Dendritic cell treated with granulocyte-macrophage colony-stimulating factor and Interleukin-4, amounts not matched to agents 40 ng/mL and 50 ng/mL, for 4 days (primary cell): ENCODE measurements around the gene AKT3.

Source experiments
- H3K27ac Mint-ChIP-seq: one replicate; pipeline ENCODE4 v1.8.0; 2022; ENCODE audit warnings: mild to moderate bottlenecking, mixed read lengths
- H3K27me3 Mint-ChIP-seq: one replicate; pipeline ENCODE4 v1.8.0; 2022; ENCODE audit warnings: mild to moderate bottlenecking, mixed read lengths
- H3K36me3 Mint-ChIP-seq: one replicate; pipeline ENCODE4 v1.8.0; 2022; ENCODE audit warnings: low read depth, mixed read lengths
- H3K4me1 Mint-ChIP-seq: one replicate; pipeline ENCODE4 v1.8.0; 2022; ENCODE audit warnings: low read depth, mixed read lengths
- H3K4me3 Mint-ChIP-seq: one replicate; pipeline ENCODE4 v1.8.0; 2022; ENCODE audit warnings: mild to moderate bottlenecking, moderate library complexity, mixed read lengths
- H3K9me3 Mint-ChIP-seq: one replicate; pipeline ENCODE4 v1.8.0; 2022; ENCODE audit warnings: mixed read lengths
- intact Hi-C: fragments of 100-400 bp; cut with micrococcal nuclease; formaldehyde crosslinking; loops from one replicate; pipeline ENCODE4 v1.15.0; 2022

AKT3 gene

DNA sequence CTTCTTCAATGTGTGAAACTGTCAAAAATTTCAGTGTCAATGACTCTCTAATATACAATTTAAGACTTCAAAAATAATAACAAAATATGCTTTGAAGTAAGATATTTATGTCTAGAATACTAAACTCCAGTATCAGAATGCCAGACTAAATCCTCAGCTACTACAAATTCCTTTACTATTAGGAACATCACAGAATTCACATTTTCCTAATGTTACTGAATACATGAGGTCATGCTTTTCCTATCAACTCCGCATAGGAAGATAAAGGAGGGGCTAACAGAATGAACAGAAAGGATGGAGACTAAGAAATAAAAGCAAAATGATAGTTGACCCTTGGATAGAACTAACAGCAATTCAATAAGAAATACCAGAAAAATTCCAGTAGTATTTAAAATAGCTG is 301.5 kb downstream of the AKT3 start:
- intact Hi-C loops, result no loop called here
- Mint-ChIP-seq H3K4me1 (peaks cover 5% of the 10 kb centered on the region), H3K36me3 (no peaks in the 10 kb centered on the region)

DNA sequence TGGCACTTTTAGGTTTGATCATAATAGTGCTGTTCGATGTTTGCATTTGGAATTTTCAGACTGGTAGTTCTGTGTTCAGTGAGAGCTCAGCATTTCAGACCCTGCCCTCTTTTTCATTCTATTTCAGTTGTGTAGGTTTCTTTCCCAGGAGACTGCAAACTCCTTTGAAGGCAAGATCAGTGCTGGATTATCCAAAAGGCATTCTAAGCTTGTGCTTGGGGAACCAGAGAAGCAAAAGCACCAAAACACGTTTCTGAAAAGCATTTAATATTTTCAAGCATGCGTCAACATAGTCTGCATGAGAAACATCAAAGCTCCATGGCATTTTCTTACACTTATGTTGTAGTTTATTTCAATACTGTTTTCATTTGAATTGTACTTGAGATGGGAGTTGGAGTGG is 302.2 kb downstream of the AKT3 start:
- Mint-ChIP-seq H3K4me1 (peaks cover 5% of the 10 kb centered on the region), H3K9me3 (no peaks in the 10 kb centered on the region), H3K27ac (no peak overlapping the region), H3K4me3 (no peak overlapping the region), H3K27me3 (no peaks in the 10 kb centered on the region), H3K36me3 (no peaks in the 10 kb centered on the region)
- intact Hi-C loops, result no loop called here

More for the DNA sequence above, 301.5 kb downstream of the AKT3 start:
- Mint-ChIP-seq H3K27ac (no peak overlapping the region), H3K4me3 (no peak overlapping the region), H3K27me3 (no peaks in the 10 kb centered on the region), H3K9me3 (no peaks in the 10 kb centered on the region)

DNA sequence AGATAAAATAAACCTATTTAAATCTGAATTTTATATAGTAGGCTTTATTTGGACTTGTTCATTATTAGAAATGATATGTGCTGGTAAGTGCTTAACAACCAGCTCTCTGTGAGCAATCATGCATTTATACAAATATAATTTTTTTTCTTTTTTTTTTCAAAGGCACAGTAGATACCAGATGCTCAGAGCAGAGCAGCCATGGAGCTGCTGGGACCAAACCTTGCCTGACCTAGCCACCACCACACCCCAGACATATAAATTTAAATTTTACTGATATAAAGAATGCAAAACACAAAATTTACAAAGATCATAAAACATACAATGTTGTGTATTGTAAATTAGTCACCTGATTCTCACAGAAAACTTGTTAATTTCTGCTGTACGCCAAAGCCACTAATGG is 303.6 kb downstream of the AKT3 start:
- H3K27me3 Mint-ChIP-seq, result no peaks in the 10 kb centered on the region
- H3K4me3 Mint-ChIP-seq, result no peak overlapping the region
- H3K36me3 Mint-ChIP-seq, result no peaks in the 10 kb centered on the region
- peaks cover 5% of the 10 kb centered on the region for H3K4me1 Mint-ChIP-seq
- no peak overlapping the region for H3K27ac Mint-ChIP-seq
- no peaks in the 10 kb centered on the region for H3K9me3 Mint-ChIP-seq
- intact Hi-C loops, result no loop called here

DNA sequence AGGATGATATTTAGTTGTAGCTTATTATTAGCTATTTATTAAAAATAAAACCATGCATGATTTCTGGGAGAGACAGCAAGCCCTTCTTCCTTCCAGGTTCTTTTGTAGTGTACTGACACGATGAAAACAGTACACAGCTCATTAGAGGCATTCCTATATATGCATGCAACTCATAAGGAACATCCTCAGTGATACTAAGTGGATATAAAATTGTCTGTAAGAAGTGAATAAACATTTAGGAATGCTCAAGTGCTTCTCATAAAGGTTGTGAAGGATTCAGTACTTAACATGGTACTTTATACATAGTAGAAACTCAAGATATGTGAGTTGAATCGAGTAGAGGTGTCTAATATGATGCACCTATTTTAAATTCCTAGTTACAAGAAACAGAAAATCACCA is 306.5 kb downstream of the AKT3 start:
- Mint-ChIP-seq H3K27me3 (no peaks in the 10 kb centered on the region), H3K4me3 (no peak overlapping the region), H3K9me3 (no peaks in the 10 kb centered on the region), H3K4me1 (no peaks in the 10 kb centered on the region), H3K36me3 (no peaks in the 10 kb centered on the region), H3K27ac (no peak overlapping the region)
- intact Hi-C loops, result no loop called here

DNA sequence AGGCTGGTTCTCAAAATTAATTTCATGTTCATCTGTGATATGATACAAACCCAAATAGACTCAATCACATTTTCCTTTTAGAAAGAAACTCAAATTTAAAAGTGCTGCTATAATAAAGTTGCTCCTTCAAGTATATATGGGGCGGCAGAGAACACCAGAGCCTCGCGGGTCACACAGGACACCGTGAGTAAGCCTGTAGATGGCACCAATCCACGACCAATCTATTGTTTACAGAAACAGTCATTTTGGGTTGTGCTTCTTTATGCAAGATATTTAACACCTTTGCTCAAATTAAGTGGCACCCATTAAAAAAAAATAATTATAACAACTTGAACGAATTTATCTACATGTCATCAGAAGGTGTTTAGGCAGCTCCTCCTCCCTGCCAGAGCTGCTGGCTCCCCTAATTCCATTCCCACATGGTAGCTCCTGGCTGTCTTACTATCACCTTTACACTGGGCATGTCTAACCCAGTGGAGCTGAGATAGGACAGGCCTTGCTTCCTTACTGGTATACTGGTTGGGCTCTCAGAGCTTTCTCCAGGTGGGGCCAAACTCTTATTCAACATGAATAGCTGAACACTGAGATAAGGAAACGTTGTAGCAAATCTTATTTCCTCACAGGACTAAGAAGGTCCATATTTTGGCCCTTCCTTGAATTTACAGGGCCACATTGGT is 307.2 kb downstream of the AKT3 start:
- Mint-ChIP-seq H3K4me3 (no peak overlapping the region), H3K36me3 (no peaks in the 10 kb centered on the region), H3K9me3 (no peaks in the 10 kb centered on the region), H3K4me1 (no peaks in the 10 kb centered on the region), H3K27me3 (no peaks in the 10 kb centered on the region), H3K27ac (no peak overlapping the region)
- intact Hi-C loops, result no loop called here

DNA sequence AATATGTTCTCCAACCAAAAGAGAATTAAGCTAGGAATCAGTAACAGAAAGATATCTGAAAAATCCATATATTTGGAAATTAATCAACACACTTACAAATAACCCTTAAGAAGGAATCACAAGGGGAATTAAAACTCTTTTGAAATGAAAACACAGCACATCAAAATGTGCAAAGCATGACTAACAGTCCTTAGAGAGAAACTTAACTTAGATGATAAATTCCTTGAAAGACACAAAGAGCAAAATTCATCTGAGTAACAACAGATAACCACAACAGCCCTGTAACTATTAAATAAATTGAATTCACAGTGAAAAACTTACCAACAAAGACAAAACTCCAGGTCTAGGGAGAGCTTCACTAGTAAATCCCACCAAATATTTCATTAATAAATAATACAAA is 310.4 kb downstream of the AKT3 start:
- intact Hi-C loops, result no loop called here
- Mint-ChIP-seq H3K4me1 (peaks cover 9% of the 10 kb centered on the region), H3K27ac (no peak overlapping the region), H3K9me3 (peaks cover 8% of the 10 kb centered on the region), H3K36me3 (no peaks in the 10 kb centered on the region), H3K27me3 (no peaks in the 10 kb centered on the region), H3K4me3 (no peak overlapping the region)

DNA sequence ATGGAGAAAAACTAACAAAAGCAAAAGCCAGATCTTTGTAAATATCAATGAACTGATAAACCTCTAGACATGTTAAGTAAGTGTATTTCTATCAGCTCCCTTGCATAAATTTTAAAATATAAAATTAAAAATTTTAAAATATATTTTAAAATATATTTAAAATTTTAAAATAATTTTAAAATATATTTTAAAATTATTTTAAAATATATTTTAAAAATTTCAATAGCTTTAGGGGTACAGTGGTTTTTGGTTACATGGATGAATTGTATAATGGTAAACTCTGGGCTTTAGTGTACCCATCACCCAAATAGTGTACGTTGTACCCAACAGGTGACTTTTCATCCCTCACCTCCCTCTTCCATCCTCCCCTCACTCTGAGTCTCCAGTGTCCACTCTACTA is 315.0 kb downstream of the AKT3 start:
- Mint-ChIP-seq H3K27ac (no peak overlapping the region), H3K36me3 (no peaks in the 10 kb centered on the region), H3K9me3 (peaks cover 8% of the 10 kb centered on the region), H3K27me3 (no peaks in the 10 kb centered on the region), H3K4me1 (peaks cover 16% of the 10 kb centered on the region), H3K4me3 (no peak overlapping the region)
- intact Hi-C loops, result no loop called here

DNA sequence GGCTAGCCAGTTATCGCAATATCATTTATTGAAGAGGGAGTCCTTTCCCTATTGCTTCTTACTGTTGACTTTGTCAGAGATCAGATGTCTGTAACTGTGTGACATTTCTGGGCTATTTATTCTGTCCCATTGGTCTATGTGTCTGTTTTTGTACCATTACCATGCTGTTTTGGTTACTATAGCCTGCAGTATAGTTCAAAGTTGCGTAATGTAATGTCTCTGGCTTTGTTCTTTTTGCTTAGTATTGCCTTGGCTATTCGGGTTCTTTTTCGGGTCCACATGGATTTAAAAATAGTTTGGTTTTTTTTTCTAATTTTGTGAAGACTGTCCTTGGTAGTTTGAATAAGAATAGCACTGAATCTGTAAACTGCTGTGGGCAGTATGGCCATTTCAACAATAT is 320.5 kb downstream of the AKT3 start:
- Mint-ChIP-seq H3K4me1 (peaks cover 21% of the 10 kb centered on the region), H3K9me3 (peaks cover 8% of the 10 kb centered on the region), H3K36me3 (no peaks in the 10 kb centered on the region), H3K27ac (no peak overlapping the region), H3K4me3 (no peak overlapping the region), H3K27me3 (no peaks in the 10 kb centered on the region)
- intact Hi-C loops, result no loop called here

DNA sequence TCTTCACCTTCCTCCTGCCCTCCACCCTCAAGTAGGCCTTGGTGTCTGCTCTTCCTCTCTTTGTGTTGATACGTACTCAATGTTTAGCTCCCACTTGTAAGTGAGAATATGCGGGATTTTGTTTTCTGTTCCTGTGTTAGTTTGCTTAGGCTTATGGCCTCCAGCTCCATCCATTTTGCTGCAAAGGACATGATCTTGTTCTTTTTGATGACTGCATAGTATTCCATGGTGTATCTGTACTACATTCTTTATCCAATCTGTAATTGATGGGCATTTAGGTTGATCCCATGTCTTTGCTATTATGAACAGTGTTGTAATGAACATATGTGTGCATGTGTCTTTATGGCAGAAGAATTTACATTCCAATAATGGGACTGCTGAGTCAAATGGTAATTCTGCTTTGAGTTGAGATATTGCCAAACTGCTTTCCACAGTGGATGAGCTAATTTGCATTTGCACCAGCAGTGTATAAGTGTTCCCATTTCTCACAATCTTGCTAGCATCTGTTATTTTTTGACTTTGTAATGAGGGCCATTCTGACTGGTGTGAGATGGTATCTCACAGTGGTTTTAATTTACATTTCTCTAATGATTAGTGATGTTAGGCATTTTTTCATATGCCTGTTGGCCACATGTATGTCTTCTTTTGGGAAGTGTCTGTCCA is 321.5 kb downstream of the AKT3 start:
- H3K9me3 Mint-ChIP-seq, result peaks cover 8% of the 10 kb centered on the region
- no peak overlapping the region for H3K4me3 Mint-ChIP-seq
- H3K27ac Mint-ChIP-seq, result no peak overlapping the region
- peaks cover 23% of the 10 kb centered on the region for H3K4me1 Mint-ChIP-seq
- intact Hi-C loops, result no loop called here
- H3K27me3 Mint-ChIP-seq, result no peaks in the 10 kb centered on the region
- H3K36me3 Mint-ChIP-seq, result no peaks in the 10 kb centered on the region

DNA sequence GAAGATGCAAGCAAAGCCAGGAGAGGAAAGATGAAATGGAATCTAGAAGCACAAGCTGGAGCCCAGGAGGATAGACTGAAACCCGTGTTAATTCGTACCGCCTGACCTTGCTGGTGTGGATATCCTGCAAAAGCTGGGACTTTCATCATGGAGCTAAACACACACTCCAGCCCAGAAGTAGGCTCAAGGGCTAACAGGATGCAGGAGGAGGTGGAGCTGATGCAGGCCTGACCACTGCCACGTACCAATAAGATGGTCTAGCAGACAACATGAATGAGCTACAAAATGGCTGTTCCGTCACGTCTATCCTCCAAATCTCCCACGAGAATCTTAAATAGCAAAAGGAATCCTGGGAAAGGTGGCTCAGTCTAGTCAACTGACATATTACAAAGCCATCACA is 323.9 kb downstream of the AKT3 start:
- no peaks in the 10 kb centered on the region for H3K27me3 Mint-ChIP-seq
- no peak overlapping the region for H3K4me3 Mint-ChIP-seq
- peaks cover 8% of the 10 kb centered on the region for H3K9me3 Mint-ChIP-seq
- peaks cover 30% of the 10 kb centered on the region for H3K4me1 Mint-ChIP-seq
- H3K27ac Mint-ChIP-seq, result no peak overlapping the region
- no peaks in the 10 kb centered on the region for H3K36me3 Mint-ChIP-seq
- intact Hi-C loops, result no loop called here

DNA sequence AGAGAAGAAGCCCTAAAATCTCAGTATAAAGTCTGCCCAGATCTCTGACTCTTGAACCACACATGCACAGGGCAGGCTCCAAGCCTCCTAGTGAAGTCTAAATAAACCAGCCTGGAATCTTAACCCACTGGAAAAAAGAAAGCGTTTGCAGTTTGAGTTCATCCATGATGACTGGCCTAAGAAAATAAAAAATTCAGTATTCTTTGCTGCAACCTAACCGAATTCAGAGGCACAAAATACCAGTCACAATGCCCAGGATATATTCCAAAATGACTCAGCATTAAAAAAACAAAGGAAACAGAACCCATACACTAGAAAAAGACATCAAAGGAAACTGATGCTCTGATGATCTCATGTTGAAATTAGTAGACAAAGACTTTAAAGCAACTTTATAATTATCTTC is 325.0 kb downstream of the AKT3 start:
- H3K9me3 Mint-ChIP-seq, result peaks cover 8% of the 10 kb centered on the region
- H3K27ac Mint-ChIP-seq, result no peak overlapping the region
- intact Hi-C loops, result no loop called here
- peaks cover 24% of the 10 kb centered on the region for H3K4me1 Mint-ChIP-seq
- no peaks in the 10 kb centered on the region for H3K36me3 Mint-ChIP-seq
- H3K4me3 Mint-ChIP-seq, result no peak overlapping the region
- no peaks in the 10 kb centered on the region for H3K27me3 Mint-ChIP-seq

DNA sequence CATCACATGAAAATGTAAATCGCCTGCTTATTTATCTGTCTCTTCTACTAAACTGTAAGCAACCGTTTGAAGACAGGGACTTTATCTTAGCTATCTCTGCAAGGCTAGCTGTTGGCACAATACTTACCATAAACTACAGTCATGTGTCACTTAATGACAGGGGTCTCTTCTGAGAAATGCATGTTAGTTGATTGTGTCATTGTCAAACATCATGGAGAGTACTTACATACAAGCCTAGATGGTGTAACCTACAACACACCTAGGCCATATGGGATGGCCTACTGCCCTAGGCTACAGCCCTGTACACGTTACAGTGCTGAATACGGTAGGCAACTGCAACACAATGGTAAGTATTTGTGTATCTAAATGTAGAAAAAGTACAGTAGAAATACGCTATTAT is 326.3 kb downstream of the AKT3 start:
- H3K4me1 Mint-ChIP-seq, result peaks cover 21% of the 10 kb centered on the region
- peaks cover 8% of the 10 kb centered on the region for H3K9me3 Mint-ChIP-seq
- intact Hi-C loops, result no loop called here
- H3K27ac Mint-ChIP-seq, result no peak overlapping the region
- no peak overlapping the region for H3K4me3 Mint-ChIP-seq
- no peaks in the 10 kb centered on the region for H3K36me3 Mint-ChIP-seq
- no peaks in the 10 kb centered on the region for H3K27me3 Mint-ChIP-seq

DNA sequence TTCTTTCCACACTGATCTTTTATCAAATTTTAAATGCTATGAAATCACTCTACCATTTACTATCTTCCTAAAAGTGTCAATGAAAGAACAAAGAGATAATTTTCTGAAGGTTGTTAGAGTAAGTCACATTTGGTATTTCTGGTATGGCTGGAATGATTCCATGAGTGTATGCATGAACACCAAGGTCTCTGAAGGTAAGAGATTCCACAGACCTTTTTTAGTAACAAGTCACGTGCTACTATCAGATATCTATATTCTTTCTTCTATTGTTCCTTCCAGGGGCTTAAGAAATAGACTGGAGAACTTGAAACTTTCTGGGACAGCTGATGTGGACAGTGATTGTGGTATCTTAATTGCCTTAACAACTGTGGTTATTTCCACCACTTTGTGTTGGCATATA is 329.2 kb downstream of the AKT3 start:
- no peaks in the 10 kb centered on the region for H3K36me3 Mint-ChIP-seq
- no peaks in the 10 kb centered on the region for H3K27me3 Mint-ChIP-seq
- intact Hi-C loops, result no loop called here
- no peak overlapping the region for H3K27ac Mint-ChIP-seq
- no peak overlapping the region for H3K4me3 Mint-ChIP-seq
- no peaks in the 10 kb centered on the region for H3K9me3 Mint-ChIP-seq
- peaks cover 15% of the 10 kb centered on the region for H3K4me1 Mint-ChIP-seq

DNA sequence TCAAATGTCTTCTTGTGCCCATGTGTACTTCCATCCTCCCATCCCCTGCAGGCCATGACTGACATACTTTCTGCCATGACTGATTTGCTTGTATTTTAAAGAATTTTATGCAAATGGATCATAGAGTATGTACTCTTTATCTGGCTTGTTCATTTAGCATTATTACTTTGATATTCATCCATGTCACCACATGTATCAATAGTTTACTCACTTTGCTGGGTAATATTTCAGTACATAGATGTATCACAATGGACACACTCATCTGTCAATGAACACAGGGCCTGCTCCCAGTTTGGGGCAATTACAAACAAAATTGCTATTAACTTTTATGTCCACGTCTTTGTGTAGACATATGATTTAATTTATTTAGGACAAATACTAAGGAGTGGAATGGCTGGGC is 335.1 kb downstream of the AKT3 start:
- Mint-ChIP-seq H3K4me1 (no peaks in the 10 kb centered on the region), H3K9me3 (no peaks in the 10 kb centered on the region), H3K4me3 (no peak overlapping the region), H3K36me3 (peaks cover 6% of the 10 kb centered on the region), H3K27ac (no peak overlapping the region), H3K27me3 (no peaks in the 10 kb centered on the region)
- intact Hi-C loops, result no loop called here
